Kidney capillary endothelial cell (primary cell): ENCODE measurements around the gene RMI2.
"Not testable (repeated sequence)": the region's sequence is repeated elsewhere in the genome, so short reads cannot be mapped to it uniquely, and the experiment has no call there.

Experiments
- DNase-seq: peaks from one replicate; pipeline ENCODE4 v3.0.0-alpha.2; 2018; ENCODE audit warnings: low spot score

The RMI2 gene

DNA sequence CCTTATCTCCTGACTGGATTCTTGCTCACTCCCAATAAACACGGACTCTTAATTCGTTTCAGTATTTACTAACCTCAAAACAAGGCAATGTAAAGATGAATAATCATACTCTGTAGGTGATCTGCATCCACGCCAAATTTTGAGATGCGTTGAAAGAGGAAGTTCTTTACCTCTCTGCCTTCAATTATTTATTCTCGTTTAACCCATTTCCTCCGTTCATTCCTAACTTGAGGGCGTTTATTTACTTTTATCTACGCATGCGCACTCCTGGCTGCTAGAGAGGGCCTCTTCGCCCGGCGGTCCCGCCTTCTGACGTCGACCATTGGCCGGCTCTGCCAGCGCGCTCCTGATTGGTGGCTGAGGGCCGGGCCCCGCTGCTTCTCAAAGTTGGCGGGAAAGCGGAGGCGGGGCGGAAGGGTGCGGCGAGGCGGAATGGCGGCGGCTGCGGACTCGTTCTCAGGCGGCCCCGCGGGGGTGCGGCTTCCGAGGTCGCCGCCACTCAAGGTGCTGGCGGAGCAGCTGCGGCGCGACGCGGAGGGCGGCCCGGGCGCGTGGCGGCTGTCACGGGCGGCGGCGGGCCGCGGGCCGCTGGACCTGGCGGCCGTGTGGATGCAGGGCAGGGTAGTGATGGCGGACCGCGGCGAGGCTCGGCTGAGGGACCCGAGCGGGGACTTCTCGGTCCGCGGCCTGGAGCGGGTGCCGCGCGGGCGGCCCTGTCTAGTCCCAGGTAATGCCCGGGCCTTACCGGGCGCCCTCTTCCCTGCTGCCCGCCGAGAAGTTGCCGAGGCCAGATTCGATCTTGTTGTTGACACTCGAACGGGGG lies at the start of gene RMI2:
RMI2 (plus strand) TSS at position 420 of the 823 bp plus-strand sequence; CDS start at position 433, 13 bp downstream.
- DNase-seq: peak; percentile 99

DNA sequence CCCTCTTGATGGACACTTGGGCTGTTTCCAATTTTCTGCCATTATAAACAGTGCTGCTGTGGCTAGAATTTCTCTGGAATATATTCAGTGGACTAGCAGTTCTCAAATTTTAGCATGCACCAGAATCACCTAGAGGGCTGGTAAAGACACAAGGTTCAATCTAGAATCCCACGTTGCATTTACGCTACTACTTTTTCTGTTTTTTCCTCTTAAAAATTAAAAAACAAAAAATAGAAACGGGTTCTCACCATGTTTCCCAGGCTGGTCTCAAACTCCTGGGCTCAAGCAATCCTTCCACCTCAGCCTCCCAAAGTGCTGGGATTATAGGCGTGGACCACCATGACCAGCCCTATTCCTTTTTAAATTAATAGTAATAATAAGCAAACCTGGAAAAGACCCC lies 49.6 kb upstream of the RMI2 start:
- DNase-seq: no peak

DNA sequence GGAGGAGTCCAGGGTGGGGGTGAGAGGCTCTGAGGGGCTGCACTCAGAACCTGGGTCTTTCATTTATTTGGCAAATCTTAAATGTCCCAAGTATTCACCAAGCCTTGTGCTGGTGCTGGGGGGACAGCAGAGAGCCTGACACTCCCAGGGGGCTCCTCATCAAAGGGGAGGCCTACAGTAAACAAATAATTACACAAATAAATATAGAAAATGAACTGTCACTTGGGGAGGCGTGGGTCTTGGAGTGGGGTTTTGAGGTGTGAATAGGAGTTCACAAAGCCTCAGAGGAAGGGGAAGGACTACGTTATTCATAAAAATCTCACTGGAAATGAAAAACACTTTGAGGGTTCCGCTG lies 48.9 kb upstream of the RMI2 start:
- no peak for DNase-seq

DNA sequence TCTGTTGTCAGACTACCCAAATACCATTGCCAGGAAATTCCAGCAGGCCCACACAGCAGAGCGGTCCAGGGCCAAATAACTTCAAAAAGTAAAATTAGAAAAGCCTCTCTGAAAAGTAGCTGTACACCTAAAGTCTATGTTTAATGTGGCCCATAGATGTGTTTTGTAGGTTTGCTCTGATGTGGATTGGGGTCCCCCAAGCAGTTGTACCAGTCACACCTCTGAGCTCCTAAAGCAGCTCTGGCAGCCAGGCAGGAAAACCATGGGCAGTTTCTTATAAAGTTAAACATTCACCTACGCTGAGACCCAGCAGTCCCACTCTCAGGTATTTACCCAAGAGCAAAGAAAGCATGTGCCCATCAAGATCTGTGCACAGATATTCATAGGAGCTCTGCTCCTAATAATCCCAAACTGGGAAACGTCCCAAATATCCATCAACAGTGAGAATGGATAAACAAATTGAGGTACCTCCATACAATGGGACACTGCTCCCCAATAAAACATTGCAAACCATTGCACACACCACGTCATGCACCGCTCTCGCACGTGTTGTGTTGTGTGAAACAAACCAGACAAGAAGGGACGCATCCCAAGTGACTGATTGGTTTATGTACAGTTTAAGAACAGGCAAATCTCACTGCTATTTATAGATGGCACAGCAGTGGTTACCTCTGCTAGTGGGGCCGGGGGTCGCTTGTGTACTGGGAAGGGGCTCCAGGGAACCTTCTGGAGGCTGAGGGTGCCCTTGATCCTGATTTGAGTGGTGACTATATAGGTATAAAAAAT lies 48.4 kb upstream of the RMI2 start:
- no peak for DNase-seq

DNA sequence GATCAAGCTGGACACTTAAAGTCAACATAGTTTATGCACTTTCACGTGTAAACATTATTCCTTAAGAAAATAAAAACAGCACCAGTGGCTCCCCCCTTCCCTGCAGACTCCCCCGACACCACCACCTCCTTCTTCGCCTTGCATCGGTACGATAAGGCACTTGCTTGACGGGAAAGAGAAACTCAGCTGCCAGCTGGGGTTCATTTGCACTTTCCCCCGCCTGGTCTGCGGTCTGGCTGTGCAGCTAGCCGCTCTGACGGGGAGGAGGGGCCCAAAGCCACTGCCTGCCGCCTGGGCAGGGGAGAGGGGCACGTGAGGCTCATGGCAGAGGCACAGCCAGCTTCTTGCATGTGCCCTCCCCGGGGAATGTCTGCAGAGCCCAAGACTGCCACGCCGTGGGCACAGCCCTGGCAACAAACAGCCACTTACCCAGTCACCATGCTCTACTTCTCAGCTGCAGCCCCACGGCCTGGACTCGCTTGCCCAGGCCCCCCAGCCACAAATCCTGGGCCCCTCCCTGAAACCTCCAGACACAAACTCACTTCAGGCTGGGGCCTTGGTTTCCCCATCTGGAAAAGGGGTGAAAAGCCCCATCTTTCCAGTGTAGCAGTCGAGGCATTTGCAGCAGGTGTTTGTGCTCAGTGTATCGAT lies 47.6 kb upstream of the RMI2 start:
- no peak for DNase-seq

DNA sequence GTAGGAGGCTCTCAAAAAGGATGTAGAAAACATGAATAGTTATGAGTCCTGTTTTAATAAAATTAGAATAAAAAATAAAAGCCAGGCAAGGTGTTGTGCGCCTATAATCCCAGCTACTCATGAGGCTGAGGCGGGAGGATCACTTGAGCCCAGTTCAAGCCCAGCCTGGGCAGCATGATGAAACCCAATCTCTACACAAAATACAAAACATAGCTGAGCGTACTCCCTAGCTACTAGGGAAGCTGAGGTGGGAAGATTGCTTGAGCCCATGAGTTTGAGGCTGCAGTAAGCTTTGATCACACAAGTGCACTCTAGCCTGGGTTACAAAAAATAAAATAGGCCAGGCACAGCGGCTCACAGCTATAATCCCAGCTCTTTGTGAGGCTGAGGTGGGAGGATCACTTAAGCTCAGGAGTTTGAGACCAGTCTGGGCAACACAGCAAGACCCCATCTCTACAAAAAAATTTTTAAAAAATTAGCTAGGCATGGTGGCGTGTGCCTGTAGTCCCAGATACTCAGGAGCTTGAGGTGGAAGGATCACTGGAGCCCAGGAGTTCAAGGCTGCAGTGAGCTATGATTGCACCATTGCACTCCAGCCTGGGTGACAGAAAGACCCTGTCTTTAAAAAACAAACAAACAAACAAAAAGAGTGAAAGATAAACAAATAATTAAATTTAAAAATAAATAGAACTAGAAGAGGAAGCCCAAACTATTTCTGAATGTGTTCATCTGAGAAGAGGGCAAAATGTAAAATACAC lies 46.9 kb upstream of the RMI2 start:
- DNase-seq: no peak

DNA sequence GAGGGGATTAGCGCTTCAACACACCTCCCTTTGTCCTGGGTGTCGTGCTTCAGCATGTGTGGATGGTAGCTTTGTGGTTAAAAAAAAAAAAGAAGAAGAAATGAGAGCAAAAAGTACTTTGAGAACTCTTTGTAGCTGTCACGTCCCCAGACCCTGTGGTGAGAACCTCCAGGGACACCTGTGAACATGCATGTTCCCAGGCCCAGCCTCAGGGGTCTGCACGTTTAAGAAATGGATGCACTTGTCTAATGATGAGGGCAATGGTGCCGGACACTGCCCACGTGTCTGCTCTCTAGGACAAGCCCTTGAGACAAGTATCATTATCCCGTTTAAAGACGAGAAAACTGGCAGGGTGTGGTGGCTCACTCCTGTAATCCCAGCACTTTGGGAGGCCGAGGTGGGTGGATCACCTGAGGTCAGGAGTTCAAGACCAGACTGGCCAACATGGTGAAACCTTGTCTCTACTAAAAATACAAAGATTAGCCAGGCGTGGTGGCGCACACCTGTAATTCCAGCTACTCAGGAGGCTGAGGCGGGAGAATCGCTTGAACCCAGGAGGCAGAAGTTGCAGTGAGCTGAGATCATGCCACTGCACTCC lies 46.2 kb upstream of the RMI2 start:
- DNase-seq: not testable (repeated sequence)

DNA sequence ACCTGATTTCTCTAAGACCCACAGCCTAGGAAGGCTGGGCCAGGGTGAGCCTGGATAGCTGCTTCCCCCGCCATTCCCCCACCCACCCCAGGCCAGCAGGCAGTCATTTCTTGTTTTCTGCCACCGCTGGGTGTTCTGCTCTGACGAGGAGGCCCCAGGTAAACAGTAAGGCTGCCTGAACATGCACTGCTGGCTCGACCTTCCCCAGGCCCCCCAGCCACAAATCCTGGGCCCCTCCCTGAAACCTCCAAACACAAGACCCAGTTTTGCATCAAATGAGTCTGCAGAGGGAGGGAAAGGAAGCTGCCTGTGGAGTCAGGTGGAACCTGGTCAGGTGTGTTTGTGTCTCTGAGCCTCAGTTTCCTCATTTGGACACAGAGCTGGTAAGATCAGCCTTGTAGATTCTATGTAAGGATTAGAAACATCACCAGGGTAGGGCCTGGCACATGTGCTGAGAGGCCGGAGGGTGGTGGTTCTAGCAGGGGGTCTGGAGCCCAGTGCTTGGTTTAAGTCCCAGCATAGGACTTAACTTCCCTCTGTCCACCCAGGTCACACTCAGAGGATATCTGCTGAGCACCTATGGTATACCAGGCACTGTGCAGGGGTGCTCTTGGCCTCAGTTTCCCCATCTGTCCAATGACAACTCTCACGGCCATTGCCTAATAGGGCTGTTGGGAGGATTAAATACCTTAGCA lies 45.2 kb upstream of the RMI2 start:
- DNase-seq: no peak

DNA sequence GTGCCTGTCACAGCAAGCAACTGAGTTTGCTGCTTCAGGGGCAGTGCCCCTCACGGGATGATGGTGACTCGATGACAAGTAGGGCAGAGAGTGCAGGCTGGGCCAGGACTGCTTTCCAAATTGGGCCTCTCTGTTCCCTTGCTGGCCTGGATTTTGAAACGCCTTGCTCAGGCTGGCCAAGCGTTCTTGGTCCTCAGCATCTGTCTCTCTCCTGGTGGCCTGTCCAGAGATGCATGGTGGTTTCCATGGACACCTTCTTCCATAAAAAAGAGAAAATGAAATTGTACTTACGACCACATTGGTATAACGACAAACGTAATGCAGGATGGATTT lies 44.7 kb upstream of the RMI2 start:
- no peak for DNase-seq

DNA sequence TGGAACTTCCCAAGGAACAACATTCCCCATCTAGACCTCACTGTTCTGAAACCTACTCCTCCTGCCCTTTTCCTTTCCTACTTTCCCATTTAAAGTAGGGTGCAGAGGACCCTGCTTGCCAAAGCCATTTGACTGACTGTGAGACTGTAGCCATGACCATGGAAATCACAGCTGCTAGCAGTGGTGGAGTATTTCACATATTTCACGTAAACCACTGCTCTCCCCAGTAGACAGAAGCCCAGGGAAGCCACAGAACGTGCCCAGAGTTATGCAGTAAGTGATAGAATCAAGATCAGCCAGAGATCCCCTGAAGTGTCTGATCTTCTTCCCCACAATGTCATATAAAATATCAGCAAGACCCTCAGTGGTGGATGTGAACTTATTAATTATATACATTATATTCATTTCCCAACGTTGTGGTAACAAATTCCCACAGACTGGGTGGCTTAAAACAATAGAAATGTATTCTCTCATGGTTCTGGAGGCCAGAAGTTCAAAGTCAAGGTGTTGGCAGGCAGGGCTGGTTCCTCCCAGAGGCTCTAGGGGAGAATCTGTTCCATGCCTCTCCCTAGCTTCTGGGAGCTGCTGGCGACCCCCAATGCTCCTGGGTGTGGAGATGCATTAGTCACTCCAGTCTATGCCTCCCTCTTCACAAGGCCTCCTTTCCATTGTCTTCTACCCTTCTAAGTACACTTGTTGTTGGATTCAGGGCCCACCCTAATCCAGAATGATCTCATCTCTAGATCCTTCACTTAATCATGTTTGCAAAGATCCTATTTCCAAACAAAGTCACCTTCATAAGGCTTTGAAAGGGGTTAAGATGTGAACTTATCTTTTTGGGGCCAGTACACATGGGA lies 43.4 kb upstream of the RMI2 start:
- no peak for DNase-seq

DNA sequence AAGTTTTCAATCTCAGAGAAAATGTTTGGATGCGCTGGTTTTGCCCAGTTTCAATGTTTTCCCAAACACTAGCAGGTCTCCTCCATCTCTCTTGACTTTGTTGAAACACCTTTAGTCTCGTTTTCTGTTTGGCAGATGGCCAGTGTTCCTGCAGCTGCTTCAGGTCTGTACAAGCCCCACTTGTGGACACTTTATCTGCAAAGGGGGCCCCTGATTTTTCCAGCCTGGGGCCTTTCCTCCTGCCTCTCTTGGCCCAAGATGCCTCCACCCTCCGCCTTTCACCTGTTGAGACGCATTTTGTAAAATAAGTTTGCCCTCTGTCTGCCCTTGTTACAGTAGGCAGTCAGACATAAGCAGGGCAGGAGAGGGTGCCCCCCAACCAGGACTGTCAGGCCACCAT lies 42.3 kb upstream of the RMI2 start:
- no peak for DNase-seq

DNA sequence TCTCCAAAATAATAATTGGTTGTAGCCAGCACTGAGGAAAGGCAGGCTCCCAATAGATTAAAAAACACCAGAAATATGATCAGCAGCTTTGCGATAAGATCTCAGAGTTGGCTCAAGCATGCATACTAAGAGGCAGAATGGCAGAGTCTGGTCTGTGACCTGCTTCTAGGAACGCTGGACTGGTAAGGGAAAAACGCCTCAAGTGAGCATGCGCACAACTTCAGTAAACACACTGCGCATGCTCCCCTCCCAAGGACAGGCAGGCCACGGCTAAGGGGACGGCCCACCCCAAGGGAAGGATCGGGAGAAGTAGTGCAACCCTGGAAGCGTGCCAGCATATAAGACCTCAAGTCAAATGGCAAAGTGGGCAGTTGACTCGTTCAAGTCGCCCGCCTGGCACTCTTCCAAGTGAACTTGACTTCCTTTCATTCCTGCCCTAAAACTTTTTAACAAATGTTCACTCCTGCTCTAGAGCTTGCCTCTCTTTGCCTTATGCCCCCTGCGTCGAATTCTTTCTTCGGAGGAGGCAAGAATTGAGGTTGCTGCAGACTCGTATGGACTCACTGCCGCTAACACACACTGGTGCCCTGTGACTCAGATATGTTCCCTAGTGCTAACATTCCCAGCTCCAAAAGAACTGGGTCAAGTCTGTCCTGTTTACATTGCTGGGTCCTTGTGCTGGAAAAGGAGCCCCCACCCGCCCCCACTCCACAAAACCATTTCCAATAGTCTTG lies 41.7 kb upstream of the RMI2 start:
- DNase-seq: no peak

DNA sequence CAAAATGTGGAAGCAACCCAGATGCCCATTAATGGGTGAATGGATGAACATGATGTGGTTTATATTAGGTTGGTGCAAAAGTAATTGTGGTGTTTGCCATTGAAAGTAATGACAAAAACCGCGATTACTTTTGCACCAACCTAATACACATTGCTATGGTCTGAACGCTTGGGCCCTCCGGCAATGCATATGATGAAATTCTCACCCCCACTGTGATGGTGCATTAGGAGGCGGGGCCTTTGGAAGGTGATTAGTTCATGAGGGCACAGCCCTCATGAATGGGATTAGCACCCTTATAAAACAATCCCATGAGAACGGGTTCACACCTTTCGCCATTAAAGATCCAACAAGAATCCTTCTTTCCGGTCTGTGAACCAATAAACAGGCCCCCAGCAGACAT lies 38.9 kb upstream of the RMI2 start:
- no peak for DNase-seq

DNA sequence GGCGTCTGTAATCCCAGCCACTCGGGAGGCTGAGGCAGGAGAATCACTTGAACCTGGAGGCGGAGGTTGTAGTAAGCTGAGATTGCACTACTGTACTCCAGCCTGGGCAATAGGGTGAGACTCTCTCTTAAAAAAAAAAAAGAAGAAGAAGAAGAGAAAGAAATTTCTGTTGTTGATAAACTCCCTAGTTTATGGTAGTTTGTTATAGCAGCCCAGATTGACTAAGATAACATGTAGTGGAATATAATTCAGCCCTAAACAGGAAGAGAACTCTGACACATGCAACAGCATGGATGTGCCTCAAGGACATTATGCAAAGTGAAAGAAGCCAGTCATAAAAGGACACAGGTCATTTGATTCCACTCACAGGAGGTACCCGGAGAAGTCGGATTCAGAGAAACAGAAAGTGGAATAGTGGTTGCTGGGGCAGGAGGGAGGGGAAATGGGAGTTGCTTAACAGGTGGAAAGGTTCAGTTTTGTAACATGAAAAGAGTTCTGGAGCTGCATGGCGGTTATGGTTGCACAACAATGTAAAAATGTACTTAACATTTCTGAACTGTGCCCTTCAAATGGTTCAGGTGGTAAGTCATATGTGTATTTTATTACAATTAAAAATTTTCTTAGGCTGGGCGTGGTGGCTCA lies 38.1 kb upstream of the RMI2 start:
- no peak for DNase-seq

DNA sequence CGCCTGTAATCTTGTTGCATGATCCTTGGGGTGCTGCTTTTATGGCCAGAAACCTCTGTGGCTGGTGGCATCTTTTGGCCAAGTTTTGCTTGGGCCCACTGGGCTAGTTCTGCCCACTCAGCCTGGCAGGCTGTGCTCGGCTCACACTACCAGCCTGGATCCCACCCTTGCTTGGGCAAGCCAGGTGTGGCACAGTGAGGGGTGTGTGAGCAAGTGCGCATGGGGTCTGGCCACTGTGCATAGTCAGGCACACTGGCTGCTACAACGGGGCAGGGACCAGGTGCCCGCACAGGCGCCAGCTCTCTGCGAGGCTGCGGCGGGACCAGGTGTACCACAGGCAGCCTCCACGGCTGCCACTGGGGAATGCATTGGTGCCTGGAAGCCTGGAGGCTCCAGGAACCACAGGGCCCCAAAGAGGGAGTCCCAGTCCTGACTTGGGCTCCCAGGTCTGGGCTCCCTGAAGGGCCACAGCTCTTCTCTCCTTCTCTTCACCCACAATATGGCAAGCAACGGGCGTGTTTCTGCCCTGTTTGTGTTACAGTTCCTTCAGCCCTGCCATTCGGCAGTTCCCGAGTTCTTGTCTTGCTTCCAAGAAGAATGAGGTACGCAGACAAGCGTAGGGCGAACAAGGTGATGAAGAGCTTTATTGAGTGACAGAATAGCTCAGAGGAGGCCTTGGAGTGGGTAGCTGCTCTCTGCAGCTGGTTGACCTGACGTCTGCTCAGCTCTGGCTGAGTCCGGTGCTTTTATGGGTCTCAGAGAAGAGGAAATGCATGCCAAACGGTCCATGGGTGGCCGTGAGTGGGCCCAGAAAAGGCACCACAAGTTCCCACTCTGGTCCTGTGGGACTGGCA lies 37.4 kb upstream of the RMI2 start:
- no peak for DNase-seq

DNA sequence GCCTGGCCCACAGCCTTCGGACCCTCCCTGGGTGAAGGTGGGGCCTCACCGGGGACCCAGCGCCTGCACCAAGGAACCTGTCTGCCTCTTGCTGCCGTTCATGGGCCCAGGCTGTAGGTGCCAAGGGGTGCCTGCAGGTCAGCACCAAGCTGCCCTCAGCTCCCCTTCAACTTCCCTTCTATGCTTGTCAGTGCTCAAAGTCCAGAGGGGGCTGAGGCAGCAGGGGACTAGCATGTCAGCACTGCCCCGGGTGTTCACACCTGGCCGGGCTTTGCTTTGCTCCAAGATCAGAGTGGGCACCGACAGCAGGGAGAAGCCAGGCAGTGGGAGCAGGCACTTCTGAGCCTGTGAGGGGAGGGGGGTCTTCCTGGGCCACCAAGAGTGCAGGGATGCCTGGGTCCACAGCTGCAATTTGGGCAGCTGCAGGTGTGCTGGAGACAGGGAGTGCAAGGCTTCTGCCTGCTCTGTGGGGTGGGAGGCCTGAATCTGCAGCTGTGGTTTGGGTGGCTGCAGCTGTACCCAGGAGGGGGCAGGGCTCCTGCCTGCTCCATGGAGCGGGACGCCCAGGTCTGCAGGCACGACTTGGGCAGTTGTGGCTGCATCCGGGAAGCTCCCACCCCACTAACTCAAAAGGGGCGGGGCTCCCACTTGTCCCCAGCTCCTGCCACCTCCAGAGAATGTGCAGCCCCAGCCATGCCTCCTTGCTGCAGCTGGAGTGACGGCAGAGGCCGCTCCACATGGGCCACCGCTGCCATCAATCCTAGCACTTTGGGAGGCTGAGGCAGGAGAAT lies 36.6 kb upstream of the RMI2 start:
- no peak for DNase-seq

DNA sequence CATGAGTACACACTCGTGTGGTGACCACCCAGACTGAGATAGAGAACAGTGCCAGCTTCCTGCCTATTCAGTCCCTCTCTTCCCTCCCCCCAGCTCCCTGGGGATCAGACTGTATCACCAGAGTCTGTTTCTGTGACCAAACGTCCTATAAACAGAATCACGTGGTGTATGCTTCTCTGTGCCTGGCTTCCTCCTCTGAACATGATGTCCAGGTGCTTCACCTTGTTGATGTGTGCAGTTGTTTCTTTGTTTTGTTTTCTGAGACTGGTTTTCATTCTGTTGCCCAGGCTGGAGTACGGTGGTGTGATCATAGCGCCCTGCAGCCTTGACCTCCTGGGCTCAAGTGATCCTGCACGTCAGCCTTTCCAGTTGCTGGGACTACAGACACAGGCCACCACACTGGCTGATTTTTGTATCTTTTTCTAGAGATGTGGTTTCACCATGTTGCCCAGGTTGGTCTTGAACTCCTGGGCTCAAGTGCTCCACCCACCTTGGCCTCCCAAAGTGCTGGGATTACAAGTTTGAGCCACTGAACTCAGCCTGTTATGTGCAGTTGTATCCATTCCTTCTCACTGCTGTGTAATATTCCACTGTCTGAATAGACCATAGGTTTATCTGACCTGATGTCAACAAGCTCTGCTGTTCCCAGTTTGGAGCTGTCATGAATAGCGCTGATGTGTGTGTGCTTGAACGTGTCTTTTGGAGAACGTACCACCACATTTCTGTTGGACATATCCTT lies 35.2 kb upstream of the RMI2 start:
- no peak for DNase-seq
